ENCODE measurements around the gene HLA-DQA1.
A peak's percentile ranks its signal among the peaks of the same experiment; 100 is the strongest.
"Not testable (repeated sequence)": the region's sequence is repeated elsewhere in the genome, so short reads cannot be mapped to it uniquely, and the experiment has no call there.

Gene HLA-DQA1

GRCh38 chr6:32659856-32660595 is 22.8 kb downstream of the HLA-DQA1 start:
- DNase-seq = no peak

- DNase-seq = no peak
Measured at GRCh38 chr6:32662099-32662498, 24.9 kb downstream of the HLA-DQA1 start.

- DNase-seq = no peak
Measured at GRCh38 chr6:32662836-32663235, 25.6 kb downstream of the HLA-DQA1 start.

- DNase-seq = no peak
Measured at GRCh38 chr6:32664354-32664753, 27.1 kb downstream of the HLA-DQA1 start.

GRCh38 chr6:32664827-32665362 is 27.7 kb downstream of the HLA-DQA1 start:
- DNase-seq = peak; percentile 32

- DNase-seq = no peak
Measured at GRCh38 chr6:32665661-32666060, 28.5 kb downstream of the HLA-DQA1 start.

GRCh38 chr6:32666420-32667300 is 29.5 kb downstream of the HLA-DQA1 start, which contains the start of gene HLA-DQB1:
Gene HLA-DQB1, minus strand, starts transcription at chr6:32666657. Its CDS starts 50 bp downstream, at chr6:32666607.
- DNase-seq = peak; percentile 80

- DNase-seq = peak; percentile 74
Measured at GRCh38 chr6:32668226-32668747, 31.1 kb downstream of the HLA-DQA1 start.

- no peak for DNase-seq
Measured at GRCh38 chr6:32669240-32669639, 32.0 kb downstream of the HLA-DQA1 start.

GRCh38 chr6:32669893-32670292 is 32.7 kb downstream of the HLA-DQA1 start:
- no peak for DNase-seq

GRCh38 chr6:32671908-32672307 is 34.7 kb downstream of the HLA-DQA1 start:
- DNase-seq = not testable (repeated sequence)

- DNase-seq = not testable (repeated sequence)
Measured at GRCh38 chr6:32674123-32674522, 36.9 kb downstream of the HLA-DQA1 start.

- DNase-seq = no peak
Measured at GRCh38 chr6:32679492-32679891, 42.3 kb downstream of the HLA-DQA1 start.

GRCh38 chr6:32680055-32680454 is 42.8 kb downstream of the HLA-DQA1 start:
- no peak for DNase-seq

- no peak for DNase-seq
Measured at GRCh38 chr6:32684246-32684645, 47.0 kb downstream of the HLA-DQA1 start.

GRCh38 chr6:32685603-32686002 is 48.4 kb downstream of the HLA-DQA1 start:
- DNase-seq = peak; percentile 77

GRCh38 chr6:32689531-32690501 is 52.6 kb downstream of the HLA-DQA1 start:
- DNase-seq = peak; percentile 29

- DNase-seq = peak; percentile 75
Measured at GRCh38 chr6:32692019-32692418, 54.8 kb downstream of the HLA-DQA1 start.

Measured in hematopoietic multipotent progenitor cell treated with erythropoietin and hydrocortisone succinate and interleukin-3 and kit ligand, for 4 days (in vitro differentiated cells).